Subcutaneous abdominal adipose tissue (tissue), 5 donors: Measurements from ENCODE around the gene IDI2.

ENCODE experiments used
- H3K27ac ChIP-seq: one replicate; pipeline ENCODE4 v1.7.0; 2013; ENCODE audit warnings: low read depth, mild to moderate bottlenecking, inconsistent platforms, low read length, moderate library complexity
- H3K27me3 ChIP-seq, 5 donors: one replicate each; pipeline ENCODE4 v1.7.0; 2013; ENCODE audit warnings: low read length in 5 of 5, inconsistent platforms in 1 of 5; ENCODE audit not compliant: control insufficient read depth in 5 of 5, insufficient read depth in 4 of 5
- H3K36me3 ChIP-seq, 5 donors: one replicate each; pipeline ENCODE4 v1.7.0; 2013; ENCODE audit warnings: low read length in 5 of 5; ENCODE audit not compliant: control insufficient read depth in 5 of 5, insufficient read depth in 5 of 5
- H3K4me1 ChIP-seq, 5 donors: one replicate each; pipeline ENCODE4 v1.7.0; 2013; ENCODE audit warnings: low read length in 5 of 5, mild to moderate bottlenecking in 3 of 5, moderate library complexity in 1 of 5; ENCODE audit not compliant: control insufficient read depth in 5 of 5, insufficient read depth in 5 of 5
- H3K4me3 ChIP-seq, 5 donors: one replicate each; pipeline ENCODE4 v1.7.0; 2013; ENCODE audit warnings: low read length in 5 of 5, low read depth in 1 of 5
- H3K9ac ChIP-seq, 5 donors: one replicate each; pipeline ENCODE4 v1.7.0; 2013; ENCODE audit warnings: low read length in 5 of 5, mild to moderate bottlenecking in 4 of 5, moderate library complexity in 3 of 5
- H3K9me3 ChIP-seq, 5 donors: one replicate each; pipeline ENCODE4 v1.7.0; 2013; ENCODE audit warnings: low read length in 5 of 5; ENCODE audit not compliant: control insufficient read depth in 5 of 5
- donor health status: healthy.
- donor health status: healthy.
- donor health status: healthy.
- donor health status: healthy.
- donor health status: healthy.

The IDI2 gene

DNA sequence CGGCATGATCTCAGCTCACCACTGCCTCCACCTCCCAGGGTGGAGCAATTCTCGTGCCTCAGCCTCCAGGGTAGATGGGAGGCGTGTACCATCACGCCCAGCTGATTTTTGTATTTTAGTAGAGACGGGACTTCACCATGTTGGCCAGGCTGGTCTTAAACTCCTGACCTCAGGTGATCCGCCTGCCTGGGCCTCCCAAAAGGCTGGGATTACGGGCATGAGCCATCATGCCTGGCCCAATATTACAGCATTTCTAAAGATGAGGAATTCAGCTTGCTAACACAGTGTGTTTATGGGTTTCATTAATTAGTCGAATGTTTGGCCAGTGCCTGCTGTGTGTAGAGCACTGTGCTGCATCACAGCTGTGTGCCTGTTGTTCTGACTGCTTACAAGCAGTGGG, 34.2 kb upstream of the IDI2 start:
- Histone ChIP-seq H3K4me1 (peaks cover 0 to 27% (median 23%) of the 10 kb centered on the region in 5 donors), H3K9me3 (no peaks in the 10 kb centered on the region), H3K27ac (no peak overlapping the region), H3K9ac (no peak overlapping the region), H3K4me3 (no peak overlapping the region), H3K27me3 (no peaks in the 10 kb centered on the region), H3K36me3 (peaks cover 0 to 12% (median 5%) of the 10 kb centered on the region in 5 donors)

- H3K9ac ChIP-seq = no peak overlapping the region
- no peaks in the 10 kb centered on the region for H3K27me3 ChIP-seq
- H3K36me3 ChIP-seq = peaks cover 3 to 14% (median 5%) of the 10 kb centered on the region in 5 donors
- H3K4me3 ChIP-seq = peak overlapping the region in 1 of 5 donors; percentile 90
- H3K9me3 ChIP-seq = no peaks in the 10 kb centered on the region
- H3K4me1 ChIP-seq = peaks cover 0 to 41% (median 33%) of the 10 kb centered on the region in 5 donors
- H3K27ac ChIP-seq = peak overlapping the region; percentile 98
These were observed 32.4 kb upstream of the IDI2 start for GRCh38 chr10:1058017-1058416.

GRCh38 chr10:1057106-1057657, 31.5 kb upstream of the IDI2 start:
- Histone ChIP-seq H3K9ac (peak overlapping the region in 4 of 5 donors; percentile 82 to 99 (median 91)), H3K36me3 (peaks cover 8 to 21% (median 12%) of the 10 kb centered on the region in 5 donors), H3K4me1 (peaks cover 0 to 41% (median 33%) of the 10 kb centered on the region in 5 donors), H3K27me3 (no peaks in the 10 kb centered on the region), H3K9me3 (no peaks in the 10 kb centered on the region), H3K4me3 (peak overlapping the region; percentile 69 to 98 (median 92)), H3K27ac (peak overlapping the region; percentile 98)

DNA sequence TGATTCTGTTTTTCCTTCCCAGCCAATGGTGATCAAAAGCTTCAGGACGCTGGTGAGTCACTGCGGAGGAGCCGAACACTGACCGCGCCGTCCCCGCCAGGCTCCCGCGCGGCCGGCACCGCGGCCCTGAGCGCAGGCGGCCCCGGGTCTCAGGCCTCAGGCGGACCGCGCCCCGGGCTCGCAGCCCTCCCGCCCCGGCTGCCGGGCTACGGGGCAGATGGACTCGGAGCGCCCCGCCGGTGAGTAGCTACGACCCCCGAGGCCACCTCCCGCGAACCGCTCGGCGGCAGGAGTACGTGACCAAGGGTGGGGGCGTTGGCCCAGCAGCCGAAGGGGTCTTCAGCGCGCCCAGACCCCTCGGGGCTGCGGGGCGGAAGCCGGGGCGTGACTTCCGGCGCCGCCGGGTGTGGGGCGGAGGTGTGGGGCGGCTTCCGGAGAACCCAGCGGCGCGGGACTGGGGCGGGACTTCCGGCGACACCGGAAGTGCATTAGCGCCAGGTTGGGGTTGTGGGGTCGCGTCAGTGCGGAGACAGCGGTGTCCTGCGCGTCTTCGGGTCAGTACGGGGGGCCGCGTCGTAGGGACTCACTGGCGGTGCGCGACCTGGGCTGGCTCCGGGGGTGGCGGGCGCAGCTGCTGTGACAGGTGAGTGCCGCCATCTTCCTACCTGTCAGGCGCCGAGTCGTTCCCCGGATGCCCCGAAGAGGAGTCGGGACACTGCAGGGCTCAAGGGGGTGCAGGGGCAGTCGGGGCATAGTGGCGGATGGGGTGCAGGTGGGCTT, 30.9 kb upstream of the IDI2 start, which contains the start of gene WDR37:
Gene WDR37 (plus strand): TSS at position 60 of the 780 bp plus-strand sequence. CDS start 15,771 bp downstream, outside the sequence.
- Histone ChIP-seq H3K4me1 (peaks cover 0 to 41% (median 33%) of the 10 kb centered on the region in 5 donors), H3K4me3 (peak within 1 kb of the TSS; percentile 90 to 98 (median 92)), H3K27ac (peak within 1 kb of the TSS; percentile 98), H3K9me3 (no peaks in the 10 kb centered on the region), H3K27me3 (no peaks in the 10 kb centered on the region), H3K36me3 (peaks cover 10 to 28% (median 12%) of the 10 kb centered on the region in 5 donors), H3K9ac (peak within 1 kb of the TSS; percentile 82 to 99 (median 91))

GRCh38 chr10:1054684-1055083, 29.0 kb upstream of the IDI2 start:
- Histone ChIP-seq H3K27ac (no peak overlapping the region), H3K9me3 (no peaks in the 10 kb centered on the region), H3K4me1 (peaks cover 2 to 51% (median 47%) of the 10 kb centered on the region in 5 donors), H3K4me3 (peak overlapping the region in 2 of 5 donors; percentile 17 to 30), H3K27me3 (no peaks in the 10 kb centered on the region), H3K36me3 (peaks cover 12 to 29% (median 14%) of the 10 kb centered on the region in 5 donors), H3K9ac (no peak overlapping the region)

GRCh38 chr10:1050554-1050953, 24.9 kb upstream of the IDI2 start:
- Histone ChIP-seq H3K4me3 (no peak overlapping the region), H3K27ac (peak overlapping the region; percentile 96), H3K9ac (no peak overlapping the region), H3K27me3 (no peaks in the 10 kb centered on the region), H3K36me3 (peaks cover 12 to 29% (median 14%) of the 10 kb centered on the region in 5 donors), H3K9me3 (no peaks in the 10 kb centered on the region), H3K4me1 (peaks cover 2 to 50% (median 42%) of the 10 kb centered on the region in 5 donors)

- Histone ChIP-seq H3K4me3 (peak overlapping the region; percentile 73 to 97 (median 86)), H3K9ac (peak overlapping the region in 4 of 5 donors; percentile 51 to 87 (median 72)), H3K4me1 (peaks cover 2 to 47% (median 42%) of the 10 kb centered on the region in 5 donors), H3K9me3 (no peaks in the 10 kb centered on the region), H3K27ac (peak overlapping the region; percentile 96), H3K27me3 (no peaks in the 10 kb centered on the region), H3K36me3 (peaks cover 12 to 29% (median 14%) of the 10 kb centered on the region in 5 donors)
These were observed 24.5 kb upstream of the IDI2 start for GRCh38 chr10:1050145-1050544.

DNA sequence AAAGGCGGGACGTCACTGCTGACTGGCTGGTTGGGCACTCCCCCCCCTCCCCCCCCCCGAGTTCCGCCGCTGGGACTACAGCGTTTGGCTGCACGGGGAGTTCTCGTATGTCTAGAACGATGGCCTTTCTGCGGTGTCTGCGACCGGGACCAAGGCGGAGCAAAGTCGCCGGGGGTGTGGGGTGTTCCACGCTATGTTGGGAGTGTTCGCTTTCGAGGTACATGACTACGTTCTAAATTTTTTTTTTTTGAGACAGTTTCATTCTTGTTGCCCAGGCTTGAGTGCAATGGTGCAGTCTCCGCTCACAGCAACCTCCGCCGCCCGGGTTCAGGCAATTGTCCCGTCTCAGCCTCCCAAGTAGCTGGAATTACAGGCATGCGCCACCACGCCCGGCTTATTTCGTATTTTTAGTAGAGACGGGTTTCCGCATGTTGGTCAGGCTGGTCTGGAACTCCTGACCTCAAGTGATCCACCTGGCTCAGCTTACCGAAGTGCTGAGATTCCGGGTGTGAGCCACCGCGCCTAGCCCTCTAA, 23.8 kb upstream of the IDI2 start:
- H3K4me1 ChIP-seq = peaks cover 2 to 47% (median 42%) of the 10 kb centered on the region in 5 donors
- no peaks in the 10 kb centered on the region for H3K9me3 ChIP-seq
- H3K27ac ChIP-seq = peak overlapping the region; percentile 96
- peak overlapping the region; percentile 82 to 97 (median 94) for H3K4me3 ChIP-seq
- no peaks in the 10 kb centered on the region for H3K27me3 ChIP-seq
- peaks cover 12 to 29% (median 14%) of the 10 kb centered on the region in 5 donors for H3K36me3 ChIP-seq
- H3K9ac ChIP-seq = peak overlapping the region; percentile 51 to 92 (median 73)

DNA sequence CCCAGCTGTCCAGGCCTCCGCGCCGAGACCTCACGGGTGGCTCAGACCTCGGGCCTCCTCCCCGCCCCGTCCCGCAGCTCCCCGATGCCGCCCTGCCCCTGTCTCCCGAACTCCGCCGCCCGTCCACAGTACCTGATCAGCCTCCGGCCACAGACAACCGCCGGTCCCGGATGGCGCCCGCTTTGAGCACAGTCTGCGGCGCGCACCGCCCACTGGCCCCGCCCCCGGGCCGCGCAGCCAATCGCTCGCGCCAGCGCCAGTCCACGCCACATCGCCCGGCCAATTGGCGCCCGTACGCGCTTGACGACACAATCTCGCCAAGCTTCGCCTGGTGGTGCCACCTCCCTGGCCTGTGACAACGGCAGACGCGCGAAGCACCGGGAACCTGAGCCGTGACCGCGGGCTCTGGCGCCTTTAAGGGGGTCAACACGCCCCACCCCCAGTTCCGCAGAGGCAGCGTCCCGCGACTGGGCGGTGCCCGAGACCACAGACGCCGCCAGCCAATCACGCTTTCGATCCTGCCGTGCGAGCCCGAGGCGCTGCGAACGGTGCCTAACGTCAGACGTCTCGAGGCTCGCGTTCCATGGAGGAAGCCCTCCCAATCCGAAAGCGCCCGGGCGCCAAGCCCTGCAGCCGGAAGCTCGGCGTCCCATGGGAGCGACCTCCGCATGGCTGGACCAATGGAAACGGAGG, 23.2 kb upstream of the IDI2 start, which contains the start of gene IDI1:
Gene IDI1 (minus strand): TSS at position 388 of the 693 bp plus-strand sequence. CDS start 116 bp downstream, at position 272.
- Histone ChIP-seq H3K4me3 (peak within 1 kb of the TSS; percentile 85 to 97 (median 94)), H3K36me3 (peaks cover 12 to 27% (median 12%) of the 10 kb centered on the region in 5 donors), H3K9ac (peak within 1 kb of the TSS; percentile 71 to 92 (median 76)), H3K4me1 (peaks cover 2 to 48% (median 42%) of the 10 kb centered on the region in 5 donors), H3K9me3 (no peaks in the 10 kb centered on the region), H3K27me3 (no peaks in the 10 kb centered on the region), H3K27ac (peak within 1 kb of the TSS; percentile 96)
